Sigmoid colon (tissue), 4 donors: ENCODE data around the gene GATA2.

Experiments used
- EP300 ChIP-seq, 4 donors: sonication (generic); formaldehyde crosslinking; IDR thresholded peaks; one replicate each; pipeline ENCODE4 v1.6.1; 2017; ENCODE audit warnings: antibody characterized with exemption in 4 of 4
- POLR2A ChIP-seq, 2 donors: fragments of 450-650 bp; IDR thresholded peaks; one replicate each; pipeline ENCODE4 v1.6.1; 2016; ENCODE audit warnings: antibody characterized with exemption in 2 of 2, mild to moderate bottlenecking in 2 of 2, moderate library complexity in 2 of 2
- TF ChIP-seq, protein P1 (sequence below), 4 experiments: fragments of 450-650 bp in 3 of 4; fragments of 200-600 bp in 1 of 4; IDR thresholded peaks; one replicate each; pipeline ENCODE4 v1.5.1; 2016 to 2019; ENCODE audit warnings: antibody characterized with exemption in 4 of 4, mild to moderate bottlenecking in 3 of 4, moderate library complexity in 2 of 4

- TF ChIP-seq POLR2A (IDR thresholded peaks at IDR 0.05) (no peak), EP300 (IDR thresholded peaks at IDR 0.05) (no peak)
- TF ChIP-seq, protein P1, sequence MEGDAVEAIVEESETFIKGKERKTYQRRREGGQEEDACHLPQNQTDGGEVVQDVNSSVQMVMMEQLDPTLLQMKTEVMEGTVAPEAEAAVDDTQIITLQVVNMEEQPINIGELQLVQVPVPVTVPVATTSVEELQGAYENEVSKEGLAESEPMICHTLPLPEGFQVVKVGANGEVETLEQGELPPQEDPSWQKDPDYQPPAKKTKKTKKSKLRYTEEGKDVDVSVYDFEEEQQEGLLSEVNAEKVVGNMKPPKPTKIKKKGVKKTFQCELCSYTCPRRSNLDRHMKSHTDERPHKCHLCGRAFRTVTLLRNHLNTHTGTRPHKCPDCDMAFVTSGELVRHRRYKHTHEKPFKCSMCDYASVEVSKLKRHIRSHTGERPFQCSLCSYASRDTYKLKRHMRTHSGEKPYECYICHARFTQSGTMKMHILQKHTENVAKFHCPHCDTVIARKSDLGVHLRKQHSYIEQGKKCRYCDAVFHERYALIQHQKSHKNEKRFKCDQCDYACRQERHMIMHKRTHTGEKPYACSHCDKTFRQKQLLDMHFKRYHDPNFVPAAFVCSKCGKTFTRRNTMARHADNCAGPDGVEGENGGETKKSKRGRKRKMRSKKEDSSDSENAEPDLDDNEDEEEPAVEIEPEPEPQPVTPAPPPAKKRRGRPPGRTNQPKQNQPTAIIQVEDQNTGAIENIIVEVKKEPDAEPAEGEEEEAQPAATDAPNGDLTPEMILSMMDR (IDR thresholded peaks at IDR 0.05), result no peak
Observed at GRCh38 chr3:128482666-128483656, 10.0 kb downstream of the GATA2 start.
